ENCODE results near the gene ACBD6.

- TF ChIP-seq, protein P1, sequence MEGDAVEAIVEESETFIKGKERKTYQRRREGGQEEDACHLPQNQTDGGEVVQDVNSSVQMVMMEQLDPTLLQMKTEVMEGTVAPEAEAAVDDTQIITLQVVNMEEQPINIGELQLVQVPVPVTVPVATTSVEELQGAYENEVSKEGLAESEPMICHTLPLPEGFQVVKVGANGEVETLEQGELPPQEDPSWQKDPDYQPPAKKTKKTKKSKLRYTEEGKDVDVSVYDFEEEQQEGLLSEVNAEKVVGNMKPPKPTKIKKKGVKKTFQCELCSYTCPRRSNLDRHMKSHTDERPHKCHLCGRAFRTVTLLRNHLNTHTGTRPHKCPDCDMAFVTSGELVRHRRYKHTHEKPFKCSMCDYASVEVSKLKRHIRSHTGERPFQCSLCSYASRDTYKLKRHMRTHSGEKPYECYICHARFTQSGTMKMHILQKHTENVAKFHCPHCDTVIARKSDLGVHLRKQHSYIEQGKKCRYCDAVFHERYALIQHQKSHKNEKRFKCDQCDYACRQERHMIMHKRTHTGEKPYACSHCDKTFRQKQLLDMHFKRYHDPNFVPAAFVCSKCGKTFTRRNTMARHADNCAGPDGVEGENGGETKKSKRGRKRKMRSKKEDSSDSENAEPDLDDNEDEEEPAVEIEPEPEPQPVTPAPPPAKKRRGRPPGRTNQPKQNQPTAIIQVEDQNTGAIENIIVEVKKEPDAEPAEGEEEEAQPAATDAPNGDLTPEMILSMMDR (IDR thresholded peaks at IDR 0.05), result no peak
- TF ChIP-seq POLR2A (IDR thresholded peaks at IDR 0.05) (no peak), EP300 (IDR thresholded peaks at IDR 0.05) (no peak)
These were observed 23.3 kb upstream of the ACBD6 start for GRCh38 chr1:180525715-180526039.
